Mucosa of descending colon (tissue), 3 donors: ENCODE results near the gene ZBTB42. TPM values are rescaled to one million over a fixed set of nuclear protein-coding genes. Genes with fewer than 3 reads are reported as not detected.

Source experiments
- ATAC-seq: fragments of 200-7000 bp; cut with Tn5 transposase; one replicate; pipeline ENCODE4 v1.9.1; 2020; ENCODE audit warnings: mild to moderate bottlenecking, moderate library complexity
- DNase-seq, 3 donors: peaks; one replicate each; pipeline ENCODE4 v3.0.0-alpha.2; 2020
- H3K36me3 ChIP-seq: fragments of 200-600 bp; one replicate; pipeline ENCODE4 v1.8.0; 2021; ENCODE audit warnings: low read depth, mild to moderate bottlenecking
- H3K4me1 ChIP-seq: fragments of 200-600 bp; one replicate; pipeline ENCODE4 v1.8.0; 2021; ENCODE audit warnings: low read depth, mild to moderate bottlenecking
- H3K4me3 ChIP-seq: fragments of 200-600 bp; one replicate; pipeline ENCODE4 v1.8.0; 2021; ENCODE audit warnings: mild to moderate bottlenecking
- H3K9me3 ChIP-seq: fragments of 200-600 bp; one replicate; pipeline ENCODE4 v1.8.0; 2021; ENCODE audit warnings: mild to moderate bottlenecking
- intact Hi-C, 2 donors: fragments of 100-400 bp; cut with DNase I in 1 of 2; cut with micrococcal nuclease in 1 of 2; formaldehyde crosslinking; loops; one replicate each; pipeline versions ENCODE4 v1.11.0 to v1.11.1; 2022; cut with DNase I, micrococcal nuclease
- total RNA-seq, 3 donors: library from RNA; stranded (reverse); fragmentation: NEBNext Ultra II Directional in 2 of 3; extraction: Animal tissue kit (Norgen Biotek cat#: 25700) in 2 of 3; gene quantifications; one replicate each; pipeline versions ENCODE4 v1.2.1 to v1.2.4, GENCODE V29; 2021 to 2023
- TF ChIP-seq, protein P1 (sequence below): fragments of 200-600 bp; IDR thresholded peaks from one replicate; pipeline ENCODE4 v1.8.0; 2022; ENCODE audit warnings: antibody characterized with exemption, mild to moderate bottlenecking
- donor health status: DM: no; HTN: no; CAD: no; lungs with moderate emphysema.
- donor health status: DM: no; HTN: no; CAD: no.
- donor health status: DM: no; HTN: yes; CAD: no.

The ZBTB42 gene
- total RNA-seq, 3 donors from 2014 or later = 6.5 to 10.6 (median 7.8) TPM

DNA sequence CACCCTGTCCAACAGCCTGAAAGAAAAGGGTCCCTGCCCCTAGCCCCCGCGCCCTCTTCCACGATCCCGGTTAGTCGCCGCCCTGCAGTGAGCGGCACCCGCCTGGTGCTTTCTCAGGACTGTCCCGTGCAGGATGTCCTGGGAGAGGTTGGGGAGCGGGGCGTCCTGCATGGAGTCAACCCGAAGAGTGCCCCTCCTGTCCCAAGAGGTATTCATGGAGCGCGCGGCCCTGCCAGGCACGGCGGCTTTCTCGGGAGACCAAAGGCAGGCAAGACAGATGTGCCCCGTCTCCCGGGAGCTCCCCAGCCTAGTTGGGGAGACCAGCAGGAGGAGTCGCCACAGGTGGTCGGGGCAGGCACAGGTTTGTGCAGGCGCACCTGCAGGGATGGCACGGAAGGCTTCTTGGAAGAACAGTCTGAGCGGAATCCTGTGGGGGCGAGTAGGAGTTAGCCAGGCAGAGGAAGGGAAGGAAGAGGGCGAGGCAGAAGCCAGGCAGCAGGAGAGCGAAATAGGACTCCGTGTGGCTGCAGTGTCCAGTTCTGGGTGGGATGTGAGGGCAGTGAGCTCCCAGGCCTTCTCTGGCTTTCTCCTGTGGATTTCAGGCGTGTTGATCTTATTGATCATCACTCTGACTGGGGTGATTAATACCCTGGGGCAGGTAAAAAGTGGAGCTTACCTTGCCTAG is 47.2 kb upstream of the ZBTB42 start:
- TF ChIP-seq, protein P1, sequence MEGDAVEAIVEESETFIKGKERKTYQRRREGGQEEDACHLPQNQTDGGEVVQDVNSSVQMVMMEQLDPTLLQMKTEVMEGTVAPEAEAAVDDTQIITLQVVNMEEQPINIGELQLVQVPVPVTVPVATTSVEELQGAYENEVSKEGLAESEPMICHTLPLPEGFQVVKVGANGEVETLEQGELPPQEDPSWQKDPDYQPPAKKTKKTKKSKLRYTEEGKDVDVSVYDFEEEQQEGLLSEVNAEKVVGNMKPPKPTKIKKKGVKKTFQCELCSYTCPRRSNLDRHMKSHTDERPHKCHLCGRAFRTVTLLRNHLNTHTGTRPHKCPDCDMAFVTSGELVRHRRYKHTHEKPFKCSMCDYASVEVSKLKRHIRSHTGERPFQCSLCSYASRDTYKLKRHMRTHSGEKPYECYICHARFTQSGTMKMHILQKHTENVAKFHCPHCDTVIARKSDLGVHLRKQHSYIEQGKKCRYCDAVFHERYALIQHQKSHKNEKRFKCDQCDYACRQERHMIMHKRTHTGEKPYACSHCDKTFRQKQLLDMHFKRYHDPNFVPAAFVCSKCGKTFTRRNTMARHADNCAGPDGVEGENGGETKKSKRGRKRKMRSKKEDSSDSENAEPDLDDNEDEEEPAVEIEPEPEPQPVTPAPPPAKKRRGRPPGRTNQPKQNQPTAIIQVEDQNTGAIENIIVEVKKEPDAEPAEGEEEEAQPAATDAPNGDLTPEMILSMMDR = no peak
- H3K4me3 ChIP-seq = peak overlapping the region; percentile 85
- no peaks in the 10 kb centered on the region for H3K36me3 ChIP-seq
- H3K4me1 ChIP-seq = peaks cover 26% of the 10 kb centered on the region
- no peaks in the 10 kb centered on the region for H3K9me3 ChIP-seq
- peak in 1 of 3 donors; percentile 48 for DNase-seq
- intact Hi-C loops = no loop called here
- ATAC-seq = peak; percentile 13

GRCh38 chr14:104754213-104754851 is 46.6 kb upstream of the ZBTB42 start:
- TF ChIP-seq, protein P1 = no peak
- ATAC-seq (no peak), DNase-seq (no peak)
- H3K4me3 ChIP-seq = no peak overlapping the region
- H3K9me3 ChIP-seq = no peaks in the 10 kb centered on the region
- intact Hi-C loops = no loop called here
- no peaks in the 10 kb centered on the region for H3K36me3 ChIP-seq
- peaks cover 19% of the 10 kb centered on the region for H3K4me1 ChIP-seq

- TF ChIP-seq, protein P1 = no peak
- H3K9me3 ChIP-seq = no peaks in the 10 kb centered on the region
- no peak overlapping the region for H3K4me3 ChIP-seq
- intact Hi-C loops = no loop called here
- ATAC-seq = no peak
- H3K4me1 ChIP-seq = peaks cover 16% of the 10 kb centered on the region
- no peaks in the 10 kb centered on the region for H3K36me3 ChIP-seq
- no peak for DNase-seq
Observed at GRCh38 chr14:104755621-104756020, 45.3 kb upstream of the ZBTB42 start.

- Histone ChIP-seq H3K9me3 (no peaks in the 10 kb centered on the region), H3K36me3 (no peaks in the 10 kb centered on the region), H3K4me3 (no peak overlapping the region), H3K4me1 (peaks cover 16% of the 10 kb centered on the region)
- ATAC-seq (no peak), DNase-seq (no peak)
- intact Hi-C loops = no loop called here
- TF ChIP-seq, protein P1 = no peak
Observed at GRCh38 chr14:104756477-104757237, 44.2 kb upstream of the ZBTB42 start.

DNA sequence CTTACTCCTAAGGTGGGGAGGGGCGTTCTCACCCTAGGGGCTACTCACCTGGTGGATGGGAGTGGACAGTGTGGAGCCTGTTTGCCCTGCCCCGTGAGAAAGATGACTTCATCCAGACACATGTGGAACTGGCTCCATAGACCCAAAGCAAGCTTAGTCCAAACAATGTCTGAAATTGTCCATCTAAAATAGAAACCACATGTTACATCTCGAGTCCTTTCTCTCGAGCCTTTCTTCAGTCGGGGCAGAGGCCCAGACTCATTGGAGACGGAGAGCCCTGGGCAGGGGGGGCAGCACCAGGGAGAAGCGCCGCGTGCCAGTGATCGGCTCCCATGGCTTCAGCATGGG is 43.7 kb upstream of the ZBTB42 start:
- TF ChIP-seq, protein P1 = no peak
- no peaks in the 10 kb centered on the region for H3K36me3 ChIP-seq
- peaks cover 12% of the 10 kb centered on the region for H3K4me1 ChIP-seq
- no peak for DNase-seq
- H3K9me3 ChIP-seq = no peaks in the 10 kb centered on the region
- no peak overlapping the region for H3K4me3 ChIP-seq
- intact Hi-C loops = no loop called here
- no peak for ATAC-seq
